Stimulated activated CD4-positive, alpha-beta T cell treated with anti-CD3 and anti-CD28 coated beads, Interleukin-15, amount 100 ng/mL, for 1 hour (primary cell): ENCODE results near the gene TBC1D24.
"Not testable (repeated sequence)": the region's sequence is repeated elsewhere in the genome, so short reads cannot be mapped to it uniquely, and the experiment has no call there.

Source experiments
- DNase-seq, 2 donors: peaks; one replicate each; pipeline ENCODE4 v3.0.0-alpha.2; 2020; ENCODE audit warnings: low read depth in 1 of 2, low spot score in 1 of 2

The TBC1D24 gene

DNA sequence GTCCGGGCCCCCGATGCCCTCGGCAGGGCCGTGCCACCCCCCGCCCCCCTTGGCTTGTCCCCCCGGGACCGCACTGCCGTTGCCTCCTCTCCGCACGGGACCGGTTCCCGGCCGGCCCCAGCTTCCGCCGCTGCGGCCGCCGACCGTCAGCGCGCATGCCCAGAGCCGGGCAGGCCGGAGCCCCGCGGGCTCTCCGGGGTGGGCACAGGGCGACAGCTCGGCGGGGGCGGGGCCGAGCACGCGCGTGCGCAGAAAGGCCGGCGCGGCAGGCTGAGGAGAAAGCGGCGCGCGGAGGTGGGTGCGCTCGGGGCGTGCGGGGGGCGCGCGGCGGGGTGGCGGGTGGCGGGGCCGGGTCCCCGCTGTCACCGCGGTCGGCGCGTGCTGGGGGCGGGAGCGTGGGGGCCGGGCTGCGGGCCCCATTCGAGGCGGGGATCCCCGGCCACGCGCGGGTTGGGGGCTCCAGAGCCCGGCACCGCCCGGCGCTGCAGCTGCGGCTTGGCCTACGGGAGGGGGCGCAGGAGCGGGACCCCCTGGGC, at the start of gene TBC1D24:
Gene TBC1D24, plus strand, starts transcription at position 251 of the 536 bp plus-strand sequence. CDS start 21,022 bp downstream, outside the sequence.
- peak; percentile 64 to 78 for DNase-seq

DNA sequence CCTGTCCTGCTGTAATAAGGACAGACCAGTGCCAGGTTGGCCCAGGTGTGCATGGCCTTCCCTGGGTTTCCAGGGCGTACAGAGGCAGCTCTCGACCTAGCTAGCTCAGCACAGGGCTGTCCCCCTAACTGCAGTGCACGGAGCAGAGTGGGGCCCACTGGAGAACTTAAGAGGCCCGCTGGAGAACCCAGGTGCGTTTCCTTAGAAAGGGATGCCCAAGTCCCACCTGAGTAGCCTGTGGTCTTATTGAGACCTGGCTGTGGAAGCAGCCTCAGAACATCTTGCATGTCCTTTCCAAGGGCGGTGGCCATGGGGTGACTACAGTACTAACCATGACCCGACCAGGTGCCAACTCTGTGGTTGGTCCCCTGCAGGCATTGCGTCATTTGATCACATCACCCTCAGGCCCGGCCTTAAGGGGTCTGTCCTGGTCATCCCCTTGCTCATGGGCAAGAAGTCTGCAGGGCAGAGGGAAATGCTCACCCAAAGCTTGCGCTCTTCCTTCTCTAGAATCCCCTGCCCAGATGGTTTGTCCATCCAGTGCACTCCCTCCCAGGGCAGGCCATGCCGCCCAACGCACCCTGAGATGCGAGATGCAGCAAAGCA, 49.0 kb upstream of the TBC1D24 start:
- no peak for DNase-seq

DNA sequence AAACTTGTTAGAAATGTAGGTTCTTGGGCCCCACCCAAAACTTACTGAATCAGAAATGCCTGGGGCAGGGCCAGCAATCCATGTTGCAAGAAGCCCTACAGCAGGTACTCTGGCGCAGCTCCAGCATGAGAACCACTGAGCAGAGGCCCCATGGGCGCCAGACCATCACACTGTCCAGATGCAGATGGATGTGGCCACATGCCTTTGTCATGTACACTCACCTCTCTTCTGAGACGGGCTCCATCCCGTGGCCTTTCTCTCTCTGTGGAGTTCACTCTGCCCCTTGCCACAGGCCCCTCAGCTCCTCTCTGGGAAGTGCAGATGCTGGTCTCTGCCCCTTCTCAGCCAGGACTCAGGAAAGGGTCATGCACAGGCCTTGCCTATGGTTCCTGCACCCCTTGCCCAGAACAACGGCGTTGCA, 48.0 kb upstream of the TBC1D24 start:
- no peak for DNase-seq

DNA sequence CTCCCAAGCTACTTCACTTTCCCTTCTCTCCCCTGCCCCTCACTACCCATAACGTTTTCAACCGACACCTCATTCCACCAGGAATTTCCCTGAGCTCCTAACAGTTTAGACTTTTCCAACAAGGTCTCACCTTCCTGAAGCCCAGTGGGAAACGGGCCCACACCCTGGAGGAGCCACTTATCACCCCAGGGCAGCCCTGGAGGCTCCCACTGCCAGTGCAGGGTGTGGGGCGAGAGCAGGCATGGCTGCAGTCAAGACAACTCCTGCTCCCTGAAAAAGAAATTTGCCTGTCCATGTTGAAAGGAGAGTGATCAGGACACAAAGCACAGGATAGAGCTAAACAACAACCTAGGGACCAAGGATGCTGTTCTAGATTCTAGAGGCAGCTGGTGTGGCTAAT, 47.4 kb upstream of the TBC1D24 start:
- no peak for DNase-seq

DNA sequence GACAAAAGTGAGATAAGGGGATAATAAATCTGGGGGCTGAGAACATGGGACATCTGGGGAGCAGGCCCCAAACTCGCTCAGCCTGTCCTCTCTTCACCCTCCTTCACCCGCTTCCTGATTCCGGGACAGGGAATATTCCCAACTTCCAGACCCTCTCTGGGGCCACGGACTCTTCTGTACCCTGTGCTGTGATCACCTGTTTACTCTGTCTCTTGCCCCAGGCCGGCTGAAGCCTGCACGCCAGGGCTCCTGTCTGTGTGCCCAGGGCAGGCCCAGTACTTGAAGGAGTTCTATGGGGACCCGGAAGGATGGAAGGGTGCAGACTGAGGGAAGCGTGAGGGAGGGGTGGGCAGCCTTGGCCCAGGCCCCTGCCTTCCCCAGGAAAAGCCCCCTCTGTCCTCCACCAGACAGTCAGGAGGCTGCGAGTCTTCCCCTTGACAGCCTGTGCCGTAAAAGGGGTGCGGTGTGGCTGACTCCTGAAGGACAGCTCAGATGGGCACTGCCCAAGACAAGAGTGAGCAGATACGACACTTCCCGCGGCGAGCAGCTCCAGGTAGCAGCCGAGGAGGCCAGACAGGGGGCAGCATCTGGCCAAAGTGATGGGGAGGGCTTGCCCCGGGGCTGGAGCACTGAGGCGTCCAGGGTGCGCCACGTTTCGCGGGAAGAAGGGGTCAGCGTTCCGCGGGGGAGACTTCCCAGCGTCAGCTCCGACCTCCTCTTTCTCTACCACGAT, 46.7 kb upstream of the TBC1D24 start:
- DNase-seq: no peak

DNA sequence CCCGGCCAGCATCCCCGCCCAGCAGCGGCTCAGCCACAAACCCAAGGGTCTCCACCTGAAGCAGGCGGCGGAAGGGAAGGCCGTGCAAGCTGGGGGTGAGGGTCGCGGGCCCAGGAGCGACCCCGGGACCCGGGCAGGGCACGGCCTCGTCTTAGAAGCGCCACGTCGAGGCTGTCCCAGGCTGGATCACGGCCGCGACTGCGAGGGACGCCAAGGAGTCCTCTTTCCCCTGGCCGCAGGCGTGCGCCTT, 46.2 kb upstream of the TBC1D24 start:
- DNase-seq: no peak

DNA sequence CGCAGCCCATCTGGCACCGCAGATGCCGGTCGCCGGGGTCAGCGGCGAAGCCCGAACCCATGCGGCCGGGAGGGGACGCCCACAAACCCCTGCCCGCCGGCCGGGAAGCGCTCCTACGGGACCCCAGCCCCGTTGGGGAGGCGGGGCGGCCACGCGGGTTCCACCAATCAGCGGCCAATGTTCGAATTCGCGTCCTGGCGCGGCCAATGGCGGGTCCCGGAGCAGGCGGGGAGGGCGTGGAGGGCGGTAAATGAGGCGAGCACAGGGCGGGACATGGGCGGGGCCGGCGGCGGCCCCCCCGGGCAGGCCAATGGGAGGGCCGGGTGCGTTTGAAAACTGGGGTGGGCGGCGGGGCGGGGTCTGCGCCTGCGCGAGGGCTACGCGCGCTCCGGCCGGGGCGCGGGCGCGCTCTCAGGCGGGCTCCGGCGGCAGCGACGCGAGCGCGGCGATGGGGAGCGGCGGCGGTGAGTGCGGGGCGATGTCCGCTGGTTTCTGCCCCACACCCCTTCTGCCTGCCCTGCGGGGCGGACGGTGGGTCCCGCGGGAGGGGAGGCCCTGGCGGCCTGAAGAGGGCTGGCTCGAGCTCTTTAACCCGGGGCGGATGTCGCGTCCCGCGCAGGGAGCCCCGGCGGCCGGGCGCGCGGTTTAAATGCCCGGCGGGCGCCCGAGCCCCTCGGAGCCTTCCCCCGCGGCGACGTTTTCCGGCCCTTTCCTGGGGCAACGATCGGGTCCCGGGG, 45.7 kb upstream of the TBC1D24 start, which contains the start of gene CCNF:
Gene CCNF, plus strand, starts transcription at position 414 of the 737 bp plus-strand sequence. Its CDS starts 35 bp downstream, at position 449.
- peak; percentile 97 to 98 for DNase-seq

DNA sequence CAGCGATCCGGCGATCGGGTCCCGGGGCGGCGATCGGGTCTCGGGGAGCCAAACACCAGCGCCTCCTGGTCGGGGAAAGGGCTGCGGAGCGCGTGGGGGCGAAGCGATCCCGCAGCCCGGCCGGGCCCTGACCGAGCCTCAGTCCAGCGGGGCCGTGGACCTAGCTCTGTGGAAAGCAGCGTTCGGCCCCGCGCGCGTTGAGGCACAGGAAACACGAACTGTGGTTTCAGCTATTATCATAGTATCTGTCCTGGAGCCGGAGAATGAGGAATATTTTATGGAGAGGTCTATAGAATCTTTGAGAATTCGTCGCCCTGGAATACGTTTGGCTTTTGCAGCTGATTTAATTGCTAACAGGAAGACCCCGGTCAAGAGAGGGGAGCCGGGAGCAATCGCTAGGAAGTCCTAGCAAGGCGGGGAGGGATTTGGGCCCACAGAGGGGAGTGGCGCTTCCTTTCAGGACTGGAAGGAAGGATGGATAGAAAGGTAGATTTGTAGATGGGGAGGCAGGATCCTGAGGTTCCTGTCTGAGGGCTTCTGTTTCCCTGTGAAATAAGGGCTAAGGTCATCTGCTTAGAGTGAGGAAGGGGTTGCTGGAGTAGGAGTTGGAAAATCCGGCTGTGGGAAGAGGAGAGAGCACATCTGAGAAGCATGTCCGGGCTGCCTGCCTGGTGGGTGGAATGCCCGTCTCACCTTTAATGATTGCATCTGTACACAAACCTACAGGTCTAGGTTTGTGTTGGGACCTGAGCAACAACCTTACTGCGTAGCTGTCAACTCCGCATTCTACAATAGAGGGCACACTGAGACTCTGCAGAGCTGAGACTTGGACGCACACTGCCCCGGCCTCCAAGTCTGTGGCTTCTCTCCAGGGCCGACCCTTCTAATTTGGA, 44.9 kb upstream of the TBC1D24 start:
- no peak for DNase-seq

DNA sequence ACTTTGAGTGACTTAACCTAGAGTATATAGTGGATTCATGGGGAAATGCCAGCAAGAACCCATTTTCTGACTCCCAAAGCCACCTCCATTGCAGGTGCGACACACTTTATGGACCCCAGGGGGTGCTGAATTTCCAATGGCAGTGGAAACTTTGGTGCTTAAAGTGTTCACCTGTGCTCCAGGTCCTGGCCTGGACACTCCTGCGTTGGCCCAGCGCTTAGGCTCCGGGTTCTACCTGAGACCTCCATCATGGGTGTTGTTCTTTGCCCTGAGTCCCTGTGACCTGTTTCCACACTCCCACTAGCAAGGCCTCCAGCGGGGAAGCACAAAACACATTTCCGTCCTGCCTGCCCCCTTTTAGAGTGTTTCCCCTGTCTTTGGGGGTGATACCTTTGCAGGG, 42.6 kb upstream of the TBC1D24 start:
- no peak for DNase-seq

DNA sequence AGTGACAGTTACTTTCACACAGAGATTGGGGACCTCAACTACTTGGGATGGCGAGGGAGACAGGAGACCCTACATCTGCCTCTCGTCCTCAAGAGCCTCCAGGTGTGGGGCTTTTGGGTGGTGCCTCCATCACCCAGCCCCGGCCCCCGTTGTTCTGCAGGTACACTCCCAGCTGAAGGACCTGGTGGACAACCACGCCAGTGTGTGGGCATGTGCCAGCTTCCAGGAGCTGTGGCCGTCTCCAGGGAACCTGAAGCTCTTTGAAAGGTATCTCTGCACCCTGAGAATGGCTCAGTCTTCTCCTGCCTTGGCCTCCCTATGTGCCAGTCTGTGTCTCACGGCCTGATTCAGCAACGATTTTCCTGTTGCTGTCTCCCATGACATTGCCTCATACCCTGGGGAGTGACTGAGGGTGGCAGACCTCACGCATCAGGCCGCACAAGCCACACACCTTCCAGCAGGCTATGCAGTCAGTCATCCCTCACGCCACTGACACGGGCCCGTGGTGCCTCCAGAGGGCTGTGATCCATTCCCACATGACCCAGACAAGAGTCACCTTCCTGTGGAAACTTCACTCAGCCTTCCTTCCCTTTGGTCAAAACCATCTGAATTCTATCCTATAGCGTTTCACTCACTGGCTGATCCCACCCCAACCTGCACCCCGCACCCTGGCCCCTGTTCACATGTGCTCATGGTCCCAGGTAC, 42.0 kb upstream of the TBC1D24 start:
- DNase-seq: no peak

DNA sequence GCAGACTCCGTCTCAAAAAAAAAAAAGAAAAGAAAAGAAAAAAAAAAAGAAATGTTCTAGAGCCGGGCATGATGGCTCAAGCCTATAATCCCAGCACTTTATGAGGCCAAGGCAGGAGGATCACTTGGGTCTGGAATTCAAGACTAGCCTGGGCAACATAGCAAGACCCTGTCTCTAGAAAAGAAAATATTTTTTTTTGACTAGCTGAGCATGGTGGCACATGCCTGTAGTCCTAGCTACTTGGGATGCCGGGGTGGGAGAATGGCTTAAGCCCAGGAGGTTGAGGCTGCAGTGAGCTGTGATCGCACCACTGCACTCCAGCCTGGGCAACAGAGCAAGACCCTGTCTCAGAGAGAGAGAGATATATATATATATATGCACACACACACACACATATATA, 39.7 kb upstream of the TBC1D24 start:
- not testable (repeated sequence) for DNase-seq

DNA sequence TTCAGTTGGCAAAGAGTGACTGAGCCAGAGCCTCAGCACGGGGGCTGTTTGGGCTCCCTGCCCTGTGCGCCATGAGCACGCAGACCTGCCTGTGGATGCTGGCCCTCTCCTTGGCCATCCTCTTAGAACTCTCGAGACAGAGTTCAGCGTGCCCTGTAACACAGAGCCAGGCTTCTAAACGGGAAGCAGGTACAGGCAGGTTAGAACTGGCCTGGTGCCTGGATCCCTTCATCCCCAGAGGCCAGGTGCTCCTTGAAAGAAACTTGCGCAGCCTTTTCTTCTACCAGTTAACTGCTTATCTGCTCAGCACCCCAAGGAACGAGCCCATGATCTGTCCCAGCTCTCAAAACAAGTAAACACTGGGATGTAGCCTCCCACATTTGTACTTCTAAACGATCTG, 38.8 kb upstream of the TBC1D24 start:
- DNase-seq: no peak

DNA sequence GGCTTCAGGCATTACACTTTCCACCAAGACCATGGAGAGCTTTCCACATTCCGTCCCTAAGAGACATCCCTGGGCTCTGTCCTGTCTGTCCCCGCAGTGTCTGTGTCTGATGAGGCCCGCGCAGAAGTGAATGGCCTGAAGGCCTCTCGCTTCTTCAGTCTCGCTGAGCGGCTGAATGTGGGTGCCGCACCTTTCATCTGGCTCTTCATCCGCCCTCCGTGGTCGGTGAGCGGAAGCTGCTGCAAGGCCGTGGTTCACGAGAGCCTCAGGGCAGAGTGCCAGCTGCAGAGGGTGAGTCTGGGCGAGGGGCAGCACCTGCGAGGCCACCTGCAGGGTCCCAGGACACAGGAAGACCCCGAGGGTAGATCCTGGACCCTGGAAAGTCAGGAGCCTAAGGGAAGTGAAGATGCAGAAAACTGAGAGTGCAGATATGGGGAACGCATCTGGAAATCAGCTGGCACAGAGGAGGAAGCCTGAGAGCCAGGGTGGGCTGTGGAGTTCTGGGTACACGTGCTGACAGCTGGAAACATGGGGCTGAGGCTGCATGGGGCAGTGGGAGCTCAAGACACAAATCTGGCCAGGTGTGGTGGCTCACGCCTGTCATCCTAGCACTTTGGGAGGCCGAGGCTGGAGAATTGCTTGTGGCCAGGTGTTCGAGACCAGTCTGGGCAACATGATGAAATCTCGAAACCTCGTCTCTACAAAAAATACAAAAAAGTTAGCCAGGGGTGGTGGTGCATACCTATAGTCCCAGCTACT, 37.7 kb upstream of the TBC1D24 start:
- DNase-seq: no peak

DNA sequence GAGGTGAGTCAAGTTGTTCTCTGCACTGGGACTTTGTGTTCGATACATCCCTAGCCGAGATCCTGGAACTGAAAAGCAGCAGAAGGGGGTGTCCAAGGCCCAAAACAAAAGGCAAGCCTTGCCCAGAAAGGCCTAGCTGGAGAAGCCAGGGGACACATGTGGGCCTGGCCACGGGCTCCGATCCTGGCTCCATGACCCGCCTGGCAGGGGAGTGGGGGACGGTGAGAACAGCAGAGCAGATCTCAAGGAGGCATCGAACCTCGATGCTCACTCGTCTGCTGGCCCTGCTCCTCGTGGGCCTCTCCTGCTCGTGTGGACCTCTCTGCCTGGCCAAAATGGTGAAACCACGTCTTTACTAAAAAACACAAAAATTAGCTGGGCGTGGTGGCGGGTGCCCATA, 36.8 kb upstream of the TBC1D24 start:
- no peak for DNase-seq

DNA sequence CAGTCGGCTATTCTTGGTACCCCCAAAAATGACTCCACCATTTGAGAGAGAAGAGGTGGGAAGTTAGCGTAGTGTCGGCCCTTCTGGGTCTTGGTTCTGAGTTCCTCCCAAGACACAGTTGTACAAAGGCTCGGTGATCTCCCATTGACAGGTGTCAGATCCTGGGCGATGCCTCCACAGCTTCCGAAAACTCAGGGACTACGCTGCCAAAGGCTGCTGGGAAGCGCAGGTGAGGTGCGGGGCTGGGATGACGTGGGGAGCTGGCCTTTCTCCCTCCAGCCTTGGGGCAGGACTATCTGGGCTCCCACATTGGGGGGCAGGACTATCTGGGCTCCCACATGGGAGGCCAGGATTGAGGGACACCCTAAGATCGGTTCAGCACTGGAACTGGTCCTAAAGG, 35.3 kb upstream of the TBC1D24 start:
- no peak for DNase-seq

DNA sequence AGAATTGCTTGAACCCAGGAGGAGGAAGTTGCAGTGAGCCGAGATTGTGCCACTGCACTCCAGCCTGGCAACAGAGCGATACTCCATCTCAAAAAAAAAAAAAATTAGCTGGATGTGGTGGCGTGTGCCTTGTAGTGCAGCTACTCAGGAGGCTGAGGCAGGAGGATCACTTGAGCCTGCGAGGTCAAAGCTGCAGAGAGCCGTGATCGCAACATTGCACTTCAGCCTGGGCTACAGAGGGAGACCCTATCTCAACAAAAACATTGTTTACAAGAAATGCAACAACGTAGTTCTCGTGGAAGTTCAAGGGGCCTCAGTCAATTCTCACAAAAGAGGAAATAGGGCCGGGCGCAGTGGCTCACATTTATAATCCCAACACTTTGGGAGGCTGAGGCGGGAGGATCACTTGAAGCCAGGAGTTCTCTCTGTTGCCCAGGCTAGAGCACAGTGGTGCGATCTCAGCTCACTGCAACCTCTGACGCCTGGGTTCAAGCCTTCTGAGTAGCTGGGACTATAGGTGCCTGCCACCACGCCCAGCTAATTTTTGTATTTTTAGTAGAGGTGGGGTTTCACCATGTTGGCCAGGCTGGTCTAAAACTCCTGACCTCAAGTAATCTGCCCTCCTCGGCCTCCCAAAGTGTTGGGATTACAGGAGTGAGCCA, 33.7 kb upstream of the TBC1D24 start:
- DNase-seq: not testable (repeated sequence)

DNA sequence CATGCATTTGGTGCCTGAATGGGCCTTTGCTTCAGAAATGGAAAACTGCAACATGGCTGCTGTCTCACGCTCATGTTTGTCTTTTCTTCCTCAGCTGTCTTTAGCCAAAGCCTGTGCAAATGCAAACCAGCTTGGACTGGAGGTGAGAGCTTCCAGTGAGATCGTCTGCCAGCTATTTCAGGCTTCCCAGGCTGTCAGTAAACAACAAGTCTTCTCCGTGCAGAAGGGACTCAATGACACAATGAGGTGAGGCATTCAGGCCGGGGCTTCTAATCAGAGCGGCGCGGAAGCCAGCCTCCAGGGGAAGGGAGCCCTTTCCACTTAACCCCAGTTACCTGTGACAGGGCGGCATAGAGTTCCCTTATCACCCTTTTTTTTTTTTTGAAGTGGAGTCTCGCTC, 31.4 kb upstream of the TBC1D24 start:
- no peak for DNase-seq

DNA sequence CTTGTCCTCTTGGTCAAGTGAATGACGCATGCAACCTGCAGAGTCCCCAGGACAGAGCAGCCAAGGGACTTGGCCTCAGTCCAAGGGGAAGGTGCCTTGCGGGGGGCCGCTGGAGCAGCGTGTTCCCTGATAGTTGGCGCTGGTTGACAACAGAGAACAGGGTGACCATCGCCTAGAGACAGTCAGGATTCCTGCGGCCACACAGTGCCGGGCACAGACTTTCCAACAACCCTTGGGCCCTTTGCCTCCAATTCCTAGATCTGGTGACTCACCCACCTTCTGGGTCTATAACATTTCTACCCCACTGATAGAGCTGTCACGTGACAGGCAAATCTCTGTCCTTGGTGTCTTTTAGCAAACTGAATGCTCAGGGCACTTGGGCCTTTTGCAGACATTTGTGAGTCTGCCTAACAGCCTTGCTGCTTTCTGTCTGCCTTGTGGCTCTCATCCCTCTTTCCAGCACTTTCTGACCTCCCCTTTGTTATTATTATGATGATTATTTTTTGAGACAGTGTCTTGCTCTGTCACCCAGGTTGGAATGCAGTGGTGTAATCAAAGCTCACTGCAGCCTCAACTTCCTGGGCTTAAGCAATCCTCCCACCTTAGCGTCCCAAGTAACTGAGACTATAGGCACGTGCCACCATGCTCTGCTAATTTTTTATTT, 26.9 kb upstream of the TBC1D24 start:
- no peak for DNase-seq

DNA sequence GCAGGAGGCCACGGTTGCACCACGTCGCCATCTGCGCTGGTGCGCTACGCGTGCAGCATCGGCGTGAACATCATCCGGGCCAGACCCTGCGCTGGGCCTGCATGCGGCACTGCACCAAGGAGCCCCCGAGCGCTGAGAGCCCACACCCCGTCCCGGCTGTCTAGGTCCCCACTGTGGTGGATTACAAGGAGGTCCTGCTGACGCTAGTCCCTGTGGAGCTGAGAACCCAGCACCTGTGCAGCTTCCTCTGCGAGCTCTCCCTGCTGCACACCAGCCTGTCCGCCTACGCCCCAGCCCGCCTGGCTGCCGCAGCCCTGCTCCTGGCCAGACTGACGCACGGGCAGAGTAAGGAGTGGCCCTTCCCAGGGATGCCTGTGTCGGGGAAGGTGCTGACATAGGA, 25.8 kb upstream of the TBC1D24 start:
- no peak for DNase-seq
